Liver (tissue), 3 donors: ENCODE measurements around the gene MGRN1.

Experiments used
- CTCF ChIP-seq: fragments of 150-350 bp; IDR thresholded peaks from 2 replicates; pipeline ENCODE4 v1.5.1; 2017; ENCODE audit warnings: improper control_type of control experiment, low read depth, low read length; ENCODE audit not compliant: missing input control
- JUND ChIP-seq, 2 donors: IDR thresholded peaks; 2 replicates each; pipeline ENCODE4 v1.6.1; 2016; ENCODE audit warnings: antibody characterized with exemption in 2 of 2
- RAD21 ChIP-seq, 2 donors: IDR thresholded peaks; 2 replicates each; pipeline ENCODE4 v1.6.1; 2016; ENCODE audit warnings: antibody characterized with exemption in 2 of 2, mild to moderate bottlenecking in 2 of 2
- SP1 ChIP-seq: IDR thresholded peaks from 2 replicates; pipeline ENCODE4 v1.6.1; 2018; ENCODE audit warnings: antibody characterized with exemption, mild to moderate bottlenecking
- donor health status: healthy.
- donor health status: healthy.

- no peak for TF ChIP-seq SP1
- no peak for TF ChIP-seq JUND (IDR thresholded peaks at IDR 0.05)
- no peak for TF ChIP-seq CTCF
- no peak for TF ChIP-seq RAD21 (IDR thresholded peaks at IDR 0.05)
Measured at GRCh38 chr16:4607841-4608703, 16.6 kb upstream of the MGRN1 start.
